OCI-LY7 (cell line): ENCODE data around the gene HLCS.

Experiments
- CTCF ChIP-seq: fragments of 200-600 bp; sonication (generic); conservative IDR thresholded peaks from 2 replicates; pipeline ENCODE4 v1.5.1; 2014; ENCODE audit warnings: mild to moderate bottlenecking, antibody characterized with exemption, low read length, moderate library complexity, mixed read lengths
- EZH2phosphoT487 ChIP-seq: fragments of 200-600 bp; sonication (generic); IDR thresholded peaks from 2 replicates; pipeline ENCODE4 v1.6.1; 2018; ENCODE audit warnings: low read depth, borderline replicate concordance, mild to moderate bottlenecking, mixed run types, antibody characterized with exemption, low read length, moderate library complexity, mixed read lengths

- TF ChIP-seq EZH2phosphoT487 (no peak), CTCF (no peak)
Observed at GRCh38 chr21:36932161-36932816, 34.2 kb downstream of the HLCS start.
